HUES64 (cell line): ENCODE measurements around the gene GALNT9.

Experiments used
- H3K27ac ChIP-seq: 2 replicates; pipeline ENCODE4 v1.7.0; 2013; ENCODE audit warnings: low read depth, low read length, inconsistent platforms
- H3K27me3 ChIP-seq: 2 replicates; pipeline ENCODE4 v1.6.1; 2013; ENCODE audit warnings: mild to moderate bottlenecking, low read length; ENCODE audit not compliant: insufficient read depth
- H3K36me3 ChIP-seq: 2 replicates; pipeline ENCODE4 v1.6.1; 2013; ENCODE audit warnings: mild to moderate bottlenecking, low read length; ENCODE audit not compliant: insufficient read depth
- H3K4me1 ChIP-seq: 2 replicates; pipeline ENCODE4 v1.6.1; 2013; ENCODE audit warnings: mild to moderate bottlenecking, low read length, moderate library complexity; ENCODE audit not compliant: insufficient read depth
- H3K4me3 ChIP-seq: 2 replicates; pipeline ENCODE4 v1.5.1; 2013; ENCODE audit warnings: mild to moderate bottlenecking, low read length, moderate library complexity
- H3K9ac ChIP-seq: 2 replicates; pipeline ENCODE4 v1.6.1; 2013; ENCODE audit warnings: mild to moderate bottlenecking, low read depth, low read length
- H3K9me3 ChIP-seq: 2 replicates; pipeline ENCODE4 v1.6.1; 2013; ENCODE audit warnings: low read depth, low read length; ENCODE audit not compliant: insufficient read depth
- WGBS: fragments of 150-250, 120-280 bp; methylation state at CpG from one replicate; pipeline ENCODE4 v1.1.7; 2013; ENCODE audit warnings: missing lambda C conversion rate; 5-methylcytosine and 5-hydroxymethylcytosine counted together

The GALNT9 gene

GRCh38 chr12:132356691-132357622 lies 27.6 kb upstream of the GALNT9 start:
- Histone ChIP-seq H3K36me3 (no peaks in the 10 kb centered on the region), H3K27me3 (peaks cover 3% of the 10 kb centered on the region; the same call in 1 of the 2 replicates), H3K9ac (no peak overlapping the region), H3K27ac (no peak overlapping the region), H3K4me3 (no peak overlapping the region), H3K9me3 (peaks cover 73% of the 10 kb centered on the region), H3K4me1 (no peaks in the 10 kb centered on the region)
- 89% methylated on average over 37 of the region's 37 CpGs for WGBS

GRCh38 chr12:132355742-132356681 lies 26.6 kb upstream of the GALNT9 start:
- Histone ChIP-seq H3K4me1 (no peaks in the 10 kb centered on the region), H3K9ac (no peak overlapping the region), H3K27me3 (peaks cover 3% of the 10 kb centered on the region; the same call in 1 of the 2 replicates), H3K9me3 (peaks cover 77% of the 10 kb centered on the region), H3K36me3 (no peaks in the 10 kb centered on the region), H3K27ac (no peak overlapping the region), H3K4me3 (no peak overlapping the region)
- WGBS, result 87% methylated on average over 31 of the region's 31 CpGs

- WGBS, result 90% methylated on average over 34 of the region's 34 CpGs
Measured at GRCh38 chr12:132354982-132355680, 25.7 kb upstream of the GALNT9 start.

GRCh38 chr12:132354211-132354981 lies 25.0 kb upstream of the GALNT9 start:
- H3K27me3 ChIP-seq, result peaks cover 3% of the 10 kb centered on the region; the same call in 1 of the 2 replicates
- H3K27ac ChIP-seq, result no peak overlapping the region
- H3K9ac ChIP-seq, result no peak overlapping the region
- H3K36me3 ChIP-seq, result no peaks in the 10 kb centered on the region
- H3K9me3 ChIP-seq, result peaks cover 75% of the 10 kb centered on the region
- no peaks in the 10 kb centered on the region for H3K4me1 ChIP-seq
- no peak overlapping the region for H3K4me3 ChIP-seq
- 91% methylated on average over 43 of the region's 43 CpGs for WGBS

More at GRCh38 chr12:132354982-132355680, 25.7 kb upstream of the GALNT9 start:
- Histone ChIP-seq H3K9ac (no peak overlapping the region), H3K27ac (no peak overlapping the region), H3K36me3 (no peaks in the 10 kb centered on the region), H3K9me3 (peaks cover 75% of the 10 kb centered on the region), H3K4me3 (no peak overlapping the region), H3K27me3 (peaks cover 3% of the 10 kb centered on the region; the same call in 1 of the 2 replicates), H3K4me1 (no peaks in the 10 kb centered on the region)

DNA sequence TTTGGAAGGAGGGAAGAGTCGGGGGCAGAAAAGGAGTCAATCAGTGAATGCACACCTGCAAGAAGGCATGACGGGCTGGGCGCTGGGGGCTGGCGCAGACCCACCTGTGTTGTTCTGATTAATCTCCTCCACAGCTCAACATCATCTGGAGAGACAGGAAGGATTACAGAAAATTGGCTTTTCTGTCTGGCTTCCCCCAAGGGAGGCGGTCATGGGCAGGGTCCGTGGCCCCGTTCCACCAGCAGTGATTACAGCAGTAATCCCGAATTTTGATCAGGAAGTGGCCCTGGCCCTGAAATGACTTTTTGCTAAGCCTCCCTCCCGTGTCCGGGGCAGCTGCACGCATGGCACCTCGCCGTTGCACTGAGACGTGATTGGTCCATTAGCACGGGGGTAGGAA lies 24.4 kb upstream of the GALNT9 start:
- no peak overlapping the region for H3K27ac ChIP-seq
- WGBS, result 88% methylated on average over 15 of the region's 15 CpGs
- H3K9ac ChIP-seq, result no peak overlapping the region
- no peak overlapping the region for H3K4me3 ChIP-seq
- H3K27me3 ChIP-seq, result peaks cover 3% of the 10 kb centered on the region; the same call in 1 of the 2 replicates
- peaks cover 80% of the 10 kb centered on the region for H3K9me3 ChIP-seq
- H3K36me3 ChIP-seq, result no peaks in the 10 kb centered on the region
- H3K4me1 ChIP-seq, result no peaks in the 10 kb centered on the region

DNA sequence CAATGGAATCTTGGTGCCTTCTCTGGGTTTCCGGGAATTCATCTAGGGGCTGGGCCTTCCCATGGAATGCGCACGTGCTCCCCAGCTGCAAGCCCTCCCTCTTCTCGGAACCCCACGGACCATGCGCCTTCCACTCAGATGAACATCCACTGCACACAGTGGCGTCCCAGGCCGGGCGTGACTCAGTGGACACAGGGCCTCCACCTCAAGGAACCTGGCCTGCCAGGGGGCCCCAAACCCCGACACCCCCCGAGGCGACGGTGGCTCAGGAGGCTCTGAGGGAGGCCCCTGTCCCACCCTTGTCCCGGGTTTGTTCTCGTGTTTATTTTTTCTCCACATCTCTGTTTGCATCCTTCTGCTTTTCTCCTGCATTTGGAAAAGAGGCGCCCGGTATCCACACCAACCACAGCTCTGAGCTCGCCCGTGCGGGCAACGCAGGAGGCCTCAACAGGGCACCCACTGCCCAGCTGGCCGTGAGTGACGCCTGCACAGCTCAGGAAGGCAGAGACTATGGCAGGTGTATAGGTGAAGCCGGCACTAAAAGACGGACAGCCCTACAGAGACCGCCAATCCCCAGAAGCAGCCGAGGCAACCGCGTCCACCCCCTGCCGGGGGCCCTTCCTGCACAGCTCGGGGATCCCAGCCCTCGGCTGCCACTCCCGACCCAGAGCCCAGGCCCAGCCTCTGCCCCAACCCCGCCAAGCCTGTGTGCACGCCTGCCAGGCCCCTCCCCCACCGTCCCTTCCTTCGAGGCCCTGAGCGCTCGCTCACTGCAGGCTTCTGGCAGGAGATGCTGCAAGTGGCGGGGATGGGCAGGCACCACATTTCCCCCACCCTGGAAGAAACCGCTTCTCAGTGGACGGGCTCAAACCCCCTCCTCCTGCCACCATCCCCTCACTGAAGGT lies 23.8 kb upstream of the GALNT9 start:
- Histone ChIP-seq H3K9ac (no peak overlapping the region), H3K27me3 (peaks cover 3% of the 10 kb centered on the region; the same call in 1 of the 2 replicates), H3K36me3 (no peaks in the 10 kb centered on the region), H3K4me1 (no peaks in the 10 kb centered on the region), H3K9me3 (peaks cover 80% of the 10 kb centered on the region), H3K4me3 (no peak overlapping the region), H3K27ac (no peak overlapping the region)
- 89% methylated on average over 42 of the region's 42 CpGs for WGBS

GRCh38 chr12:132351751-132352495 lies 22.5 kb upstream of the GALNT9 start:
- H3K27ac ChIP-seq, result no peak overlapping the region
- WGBS, result 86% methylated on average over 24 of the region's 24 CpGs
- H3K27me3 ChIP-seq, result peaks cover under 1% of the 10 kb centered on the region; the same call in 1 of the 2 replicates
- no peaks in the 10 kb centered on the region for H3K4me1 ChIP-seq
- H3K36me3 ChIP-seq, result no peaks in the 10 kb centered on the region
- H3K9ac ChIP-seq, result no peak overlapping the region
- H3K4me3 ChIP-seq, result no peak overlapping the region
- H3K9me3 ChIP-seq, result peaks cover 75% of the 10 kb centered on the region

- H3K4me1 ChIP-seq, result no peaks in the 10 kb centered on the region
- WGBS, result 59% methylated on average over 1 of the region's 1 CpG
- no peak overlapping the region for H3K4me3 ChIP-seq
- H3K27ac ChIP-seq, result no peak overlapping the region
- H3K9ac ChIP-seq, result no peak overlapping the region
- peaks cover 71% of the 10 kb centered on the region for H3K9me3 ChIP-seq
- no peaks in the 10 kb centered on the region for H3K36me3 ChIP-seq
- no peaks in the 10 kb centered on the region; the same call in 1 of the 2 replicates for H3K27me3 ChIP-seq
Measured at GRCh38 chr12:132349501-132350131, 20.2 kb upstream of the GALNT9 start.

- WGBS, result 89% methylated on average over 14 of the region's 14 CpGs
- no peak overlapping the region for H3K4me3 ChIP-seq
- H3K4me1 ChIP-seq, result no peaks in the 10 kb centered on the region
- no peak overlapping the region for H3K27ac ChIP-seq
- no peaks in the 10 kb centered on the region; the same call in 1 of the 2 replicates for H3K27me3 ChIP-seq
- no peaks in the 10 kb centered on the region for H3K36me3 ChIP-seq
- no peak overlapping the region for H3K9ac ChIP-seq
- peaks cover 64% of the 10 kb centered on the region for H3K9me3 ChIP-seq
Measured at GRCh38 chr12:132348176-132348575, 18.8 kb upstream of the GALNT9 start.
